ENCODE measurements around the gene SPEF2. TPM values are rescaled to one million over a fixed set of nuclear protein-coding genes. Genes with fewer than 3 reads are reported as not detected.

SPEF2 gene
- total and polyA plus RNA-seq, 5 donors from 2014 or later = 0.75 to 4.4 (median 1.5) TPM

- DNase-seq = no peak
- H3K27ac Mint-ChIP-seq = no peak overlapping the region
- peaks cover 0 to 5% (median 0%) of the 10 kb centered on the region in 4 donors for H3K4me1 Mint-ChIP-seq
- no peaks in the 10 kb centered on the region for H3K36me3 Mint-ChIP-seq
- ATAC-seq (ENCODE audit: low read depth in 2 of 2) = no peak
- no peaks in the 10 kb centered on the region for H3K9me3 Mint-ChIP-seq
- no peaks in the 10 kb centered on the region for H3K9me3 ChIP-seq (ENCODE audit: control insufficient read depth in 2 of 2, low read length in 2 of 2)
- H3K36me3 ChIP-seq (ENCODE audit: control insufficient read depth, insufficient read depth, low read length) = no peaks in the 10 kb centered on the region
- H3K27me3 ChIP-seq (ENCODE audit: control insufficient read depth, insufficient read depth, low read length) = peaks cover 3% of the 10 kb centered on the region
- no peak overlapping the region for H3K4me3 ChIP-seq (ENCODE audit: low read depth, low read length)
- H3K27me3 Mint-ChIP-seq = no peaks in the 10 kb centered on the region
- no peak overlapping the region for H3K27ac ChIP-seq (ENCODE audit: insufficient read depth, low read length, poor library complexity, severe bottlenecking)
- H3K4me1 ChIP-seq (ENCODE audit: control insufficient read depth, insufficient read depth, low read length, poor library complexity, severe bottlenecking) = no peaks in the 10 kb centered on the region
- H3K4me3 Mint-ChIP-seq = no peak overlapping the region
Measured at GRCh38 chr5:35771839-35772238, 154.2 kb downstream of the SPEF2 start.

- Histone ChIP-seq H3K4me1 (ENCODE audit: control insufficient read depth, insufficient read depth, low read length, poor library complexity, severe bottlenecking) (peaks cover 4% of the 10 kb centered on the region), H3K27me3 (ENCODE audit: control insufficient read depth, insufficient read depth, low read length) (peaks cover 1% of the 10 kb centered on the region), H3K27ac (ENCODE audit: insufficient read depth, low read length, poor library complexity, severe bottlenecking) (no peak overlapping the region), H3K36me3 (ENCODE audit: control insufficient read depth, insufficient read depth, low read length) (no peaks in the 10 kb centered on the region), H3K4me3 (ENCODE audit: low read depth, low read length) (no peak overlapping the region), H3K9me3 (ENCODE audit: control insufficient read depth in 2 of 2, low read length in 2 of 2) (no peaks in the 10 kb centered on the region)
- no peaks in the 10 kb centered on the region for H3K36me3 Mint-ChIP-seq
- peak in 1 of 3 donors; percentile 28 for DNase-seq
- peak; percentile 50 to 57 for ATAC-seq (ENCODE audit: low read depth in 2 of 2)
- H3K27ac Mint-ChIP-seq = peak overlapping the region in 2 of 3 donors; percentile 43 to 50
- peaks cover 6% of the 10 kb centered on the region for H3K27me3 Mint-ChIP-seq
- no peaks in the 10 kb centered on the region for H3K9me3 Mint-ChIP-seq
- no peak overlapping the region for H3K4me3 Mint-ChIP-seq
- H3K4me1 Mint-ChIP-seq = peaks cover 0 to 12% (median 9%) of the 10 kb centered on the region in 4 donors
Measured at GRCh38 chr5:35773967-35774366, 156.3 kb downstream of the SPEF2 start.

- Histone ChIP-seq H3K27me3 (ENCODE audit: control insufficient read depth, insufficient read depth, low read length) (no peaks in the 10 kb centered on the region), H3K4me1 (ENCODE audit: control insufficient read depth, insufficient read depth, low read length, poor library complexity, severe bottlenecking) (peaks cover 22% of the 10 kb centered on the region), H3K27ac (ENCODE audit: insufficient read depth, low read length, poor library complexity, severe bottlenecking) (no peak overlapping the region), H3K36me3 (ENCODE audit: control insufficient read depth, insufficient read depth, low read length) (no peaks in the 10 kb centered on the region), H3K9me3 (ENCODE audit: control insufficient read depth in 2 of 2, low read length in 2 of 2) (no peaks in the 10 kb centered on the region), H3K4me3 (ENCODE audit: low read depth, low read length) (no peak overlapping the region)
- H3K27me3 Mint-ChIP-seq = peaks cover 6% of the 10 kb centered on the region
- DNase-seq (no peak), ATAC-seq (ENCODE audit: low read depth in 2 of 2) (no peak)
- H3K27ac Mint-ChIP-seq = peak overlapping the region in 1 of 3 donors; percentile 70
- H3K4me1 Mint-ChIP-seq = peaks cover 5 to 37% (median 23%) of the 10 kb centered on the region in 4 donors
- no peaks in the 10 kb centered on the region for H3K9me3 Mint-ChIP-seq
- H3K4me3 Mint-ChIP-seq = no peak overlapping the region
- no peaks in the 10 kb centered on the region for H3K36me3 Mint-ChIP-seq
Measured at GRCh38 chr5:35776757-35777156, 159.1 kb downstream of the SPEF2 start.

DNA sequence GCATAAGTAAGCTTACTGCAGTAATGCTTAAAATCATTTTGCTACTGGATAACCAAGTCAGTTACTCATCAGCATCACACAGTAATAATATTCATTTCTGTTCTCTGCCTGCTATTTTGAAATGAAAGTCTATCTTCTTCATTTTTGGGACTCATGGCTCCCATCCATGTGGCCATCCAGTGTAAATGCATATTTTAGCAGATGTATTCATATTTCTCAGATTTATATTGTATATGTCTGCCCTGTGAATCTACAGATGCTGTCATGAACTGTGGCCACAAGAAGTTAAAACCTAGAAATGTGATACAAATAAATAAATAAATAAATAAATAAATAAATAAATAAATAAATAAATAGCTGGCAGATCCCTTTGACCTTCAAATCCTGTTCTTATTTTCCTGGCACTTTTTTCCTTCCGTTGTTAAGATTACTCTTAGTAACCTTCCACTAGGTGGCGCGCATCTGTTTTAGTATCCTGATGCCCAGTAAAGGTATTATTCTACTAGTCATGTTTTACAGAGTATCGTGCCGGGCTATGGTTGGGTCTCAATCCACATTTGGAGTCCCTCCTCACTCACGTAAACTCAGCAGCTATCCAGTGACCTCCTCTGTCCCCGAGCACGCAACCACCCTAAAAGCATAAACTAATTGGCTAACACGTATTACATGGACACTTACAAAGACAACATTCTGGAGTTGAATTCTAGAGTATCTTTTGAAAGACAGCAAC is 159.9 kb downstream of the SPEF2 start:
- H3K36me3 Mint-ChIP-seq = no peaks in the 10 kb centered on the region
- peaks cover 25% of the 10 kb centered on the region for H3K4me1 ChIP-seq (ENCODE audit: control insufficient read depth, insufficient read depth, low read length, poor library complexity, severe bottlenecking)
- H3K27ac Mint-ChIP-seq = peak overlapping the region; percentile 40 to 92 (median 88)
- ATAC-seq (ENCODE audit: low read depth in 2 of 2) (peak; percentile 58 to 59), DNase-seq (peak; percentile 56 to 79 (median 69))
- H3K36me3 ChIP-seq (ENCODE audit: control insufficient read depth, insufficient read depth, low read length) = no peaks in the 10 kb centered on the region
- peak overlapping the region; percentile 20 for H3K27ac ChIP-seq (ENCODE audit: insufficient read depth, low read length, poor library complexity, severe bottlenecking)
- no peaks in the 10 kb centered on the region for H3K9me3 Mint-ChIP-seq
- H3K9me3 ChIP-seq (ENCODE audit: control insufficient read depth in 2 of 2, low read length in 2 of 2) = no peaks in the 10 kb centered on the region
- H3K4me3 Mint-ChIP-seq = peak overlapping the region in 2 of 4 donors; percentile 60 to 75
- H3K4me1 Mint-ChIP-seq = peaks cover 5 to 44% (median 27%) of the 10 kb centered on the region in 4 donors
- peaks cover 6% of the 10 kb centered on the region for H3K27me3 Mint-ChIP-seq
- H3K4me3 ChIP-seq (ENCODE audit: low read depth, low read length) = peak overlapping the region; percentile 28
- H3K27me3 ChIP-seq (ENCODE audit: control insufficient read depth, insufficient read depth, low read length) = no peaks in the 10 kb centered on the region

- peaks cover 5 to 44% (median 27%) of the 10 kb centered on the region in 4 donors for H3K4me1 Mint-ChIP-seq
- no peaks in the 10 kb centered on the region for H3K36me3 Mint-ChIP-seq
- H3K4me3 Mint-ChIP-seq = no peak overlapping the region
- peak overlapping the region in 2 of 3 donors; percentile 40 to 92 for H3K27ac Mint-ChIP-seq
- no peaks in the 10 kb centered on the region for H3K9me3 Mint-ChIP-seq
- no peak overlapping the region for H3K27ac ChIP-seq (ENCODE audit: insufficient read depth, low read length, poor library complexity, severe bottlenecking)
- no peaks in the 10 kb centered on the region for H3K27me3 ChIP-seq (ENCODE audit: control insufficient read depth, insufficient read depth, low read length)
- no peak overlapping the region for H3K4me3 ChIP-seq (ENCODE audit: low read depth, low read length)
- H3K4me1 ChIP-seq (ENCODE audit: control insufficient read depth, insufficient read depth, low read length, poor library complexity, severe bottlenecking) = peaks cover 25% of the 10 kb centered on the region
- H3K36me3 ChIP-seq (ENCODE audit: control insufficient read depth, insufficient read depth, low read length) = no peaks in the 10 kb centered on the region
- DNase-seq = no peak
- peaks cover 6% of the 10 kb centered on the region for H3K27me3 Mint-ChIP-seq
- no peaks in the 10 kb centered on the region for H3K9me3 ChIP-seq (ENCODE audit: control insufficient read depth in 2 of 2, low read length in 2 of 2)
- no peak for ATAC-seq (ENCODE audit: low read depth in 2 of 2)
Measured at GRCh38 chr5:35778259-35778769, 160.7 kb downstream of the SPEF2 start.

DNA sequence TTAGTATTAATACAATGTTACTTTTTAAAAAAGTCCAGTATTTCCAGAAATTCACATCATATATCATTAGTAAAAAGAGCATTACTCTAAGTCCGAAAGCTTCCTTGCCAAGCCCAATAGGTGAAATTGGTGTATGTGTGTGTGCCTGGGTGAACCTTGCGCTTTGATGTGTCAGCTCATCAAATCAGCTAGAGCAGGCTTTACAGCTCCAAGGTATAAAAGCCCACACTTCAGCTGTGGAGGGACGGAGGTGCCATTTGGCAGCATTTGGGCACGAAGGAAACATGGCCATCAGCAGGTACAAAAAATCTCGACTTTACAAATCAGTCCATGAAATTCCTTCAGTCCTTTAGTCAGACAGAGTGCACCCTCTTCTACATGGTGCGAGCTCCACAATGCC is 162.6 kb downstream of the SPEF2 start:
- ATAC-seq (ENCODE audit: low read depth in 2 of 2) (peak in 1 of 2 donors; percentile 61), DNase-seq (no peak)
- H3K9me3 Mint-ChIP-seq = peaks cover 0 to 3% (median 0%) of the 10 kb centered on the region in 7 donors
- peaks cover 5 to 49% (median 27%) of the 10 kb centered on the region in 4 donors for H3K4me1 Mint-ChIP-seq
- H3K4me1 ChIP-seq (ENCODE audit: control insufficient read depth, insufficient read depth, low read length, poor library complexity, severe bottlenecking) = peaks cover 25% of the 10 kb centered on the region
- no peak overlapping the region for H3K4me3 ChIP-seq (ENCODE audit: low read depth, low read length)
- H3K36me3 ChIP-seq (ENCODE audit: control insufficient read depth, insufficient read depth, low read length) = no peaks in the 10 kb centered on the region
- H3K27ac Mint-ChIP-seq = peak overlapping the region; percentile 45 to 86 (median 75)
- peak overlapping the region in 2 of 4 donors; percentile 30 to 52 for H3K4me3 Mint-ChIP-seq
- H3K27ac ChIP-seq (ENCODE audit: insufficient read depth, low read length, poor library complexity, severe bottlenecking) = no peak overlapping the region
- no peaks in the 10 kb centered on the region for H3K27me3 ChIP-seq (ENCODE audit: control insufficient read depth, insufficient read depth, low read length)
- peaks cover 6% of the 10 kb centered on the region for H3K27me3 Mint-ChIP-seq
- no peaks in the 10 kb centered on the region for H3K36me3 Mint-ChIP-seq
- no peaks in the 10 kb centered on the region for H3K9me3 ChIP-seq (ENCODE audit: control insufficient read depth in 2 of 2, low read length in 2 of 2)

GRCh38 chr5:35781181-35781790 is 163.6 kb downstream of the SPEF2 start:
- Mint-ChIP-seq H3K9me3 (peaks cover 0 to 3% (median 0%) of the 10 kb centered on the region in 7 donors), H3K36me3 (no peaks in the 10 kb centered on the region), H3K27ac (peak overlapping the region; percentile 43 to 91 (median 45)), H3K4me1 (peaks cover 5 to 54% (median 29%) of the 10 kb centered on the region in 4 donors), H3K27me3 (peaks cover 6% of the 10 kb centered on the region), H3K4me3 (peak overlapping the region in 1 of 4 donors; percentile 31)
- Histone ChIP-seq H3K4me3 (ENCODE audit: low read depth, low read length) (no peak overlapping the region), H3K9me3 (ENCODE audit: control insufficient read depth in 2 of 2, low read length in 2 of 2) (no peaks in the 10 kb centered on the region), H3K27ac (ENCODE audit: insufficient read depth, low read length, poor library complexity, severe bottlenecking) (no peak overlapping the region), H3K27me3 (ENCODE audit: control insufficient read depth, insufficient read depth, low read length) (no peaks in the 10 kb centered on the region), H3K36me3 (ENCODE audit: control insufficient read depth, insufficient read depth, low read length) (no peaks in the 10 kb centered on the region), H3K4me1 (ENCODE audit: control insufficient read depth, insufficient read depth, low read length, poor library complexity, severe bottlenecking) (peaks cover 25% of the 10 kb centered on the region)
- no peak for ATAC-seq (ENCODE audit: low read depth in 2 of 2)
- DNase-seq = no peak

Data from CD4-positive, CD25-positive, alpha-beta regulatory T cell (primary cell).